Uterus (tissue), 2 donors: ENCODE data around the gene SULT1A2.

Experiments
- POLR2A ChIP-seq, 2 donors: fragments of 450-650 bp; IDR thresholded peaks; one replicate each; pipeline ENCODE4 v1.6.1; 2016; ENCODE audit warnings: antibody characterized with exemption in 2 of 2, mild to moderate bottlenecking in 1 of 2, moderate library complexity in 1 of 2
- TF ChIP-seq, protein P1 (sequence below), 4 experiments: fragments of 200-600 bp in 2 of 4; fragments of 450-650 bp in 2 of 4; sonication (generic) in 2 of 4; IDR thresholded peaks; one replicate each; pipeline ENCODE4 v1.5.1; 2016 to 2019; ENCODE audit warnings: antibody characterized with exemption in 4 of 4, mild to moderate bottlenecking in 2 of 4, moderate library complexity in 1 of 4

DNA sequence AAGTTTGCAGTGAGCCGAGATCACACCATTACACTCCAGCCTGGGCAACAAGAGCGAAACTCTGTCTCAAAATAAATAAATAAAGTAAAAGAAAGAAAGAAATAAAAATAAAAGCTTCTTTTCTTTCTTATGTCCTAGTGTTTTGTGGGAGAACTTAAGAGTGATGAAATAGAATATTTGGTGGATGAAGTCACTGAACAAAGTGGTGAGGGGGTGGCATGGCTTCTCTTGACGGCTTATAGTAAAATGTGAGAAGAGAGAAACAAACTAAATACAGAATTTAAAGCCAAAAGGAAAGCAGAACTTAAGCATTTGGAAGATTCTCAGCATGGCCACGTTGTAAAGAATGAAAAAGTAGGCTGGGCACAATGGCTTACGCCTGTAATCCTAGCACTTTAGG is 27.8 kb downstream of the SULT1A2 start:
- no peak for TF ChIP-seq POLR2A (IDR thresholded peaks at IDR 0.05)
- TF ChIP-seq, protein P1, sequence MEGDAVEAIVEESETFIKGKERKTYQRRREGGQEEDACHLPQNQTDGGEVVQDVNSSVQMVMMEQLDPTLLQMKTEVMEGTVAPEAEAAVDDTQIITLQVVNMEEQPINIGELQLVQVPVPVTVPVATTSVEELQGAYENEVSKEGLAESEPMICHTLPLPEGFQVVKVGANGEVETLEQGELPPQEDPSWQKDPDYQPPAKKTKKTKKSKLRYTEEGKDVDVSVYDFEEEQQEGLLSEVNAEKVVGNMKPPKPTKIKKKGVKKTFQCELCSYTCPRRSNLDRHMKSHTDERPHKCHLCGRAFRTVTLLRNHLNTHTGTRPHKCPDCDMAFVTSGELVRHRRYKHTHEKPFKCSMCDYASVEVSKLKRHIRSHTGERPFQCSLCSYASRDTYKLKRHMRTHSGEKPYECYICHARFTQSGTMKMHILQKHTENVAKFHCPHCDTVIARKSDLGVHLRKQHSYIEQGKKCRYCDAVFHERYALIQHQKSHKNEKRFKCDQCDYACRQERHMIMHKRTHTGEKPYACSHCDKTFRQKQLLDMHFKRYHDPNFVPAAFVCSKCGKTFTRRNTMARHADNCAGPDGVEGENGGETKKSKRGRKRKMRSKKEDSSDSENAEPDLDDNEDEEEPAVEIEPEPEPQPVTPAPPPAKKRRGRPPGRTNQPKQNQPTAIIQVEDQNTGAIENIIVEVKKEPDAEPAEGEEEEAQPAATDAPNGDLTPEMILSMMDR (IDR thresholded peaks at IDR 0.05): no peak
